Stimulated activated CD4-positive, alpha-beta T cell treated with anti-CD3 and anti-CD28 coated beads, Interleukin-1b, Interleukin-23, amount 100 ng/mL, for 4 hours (primary cell): Measurements from ENCODE around the gene ADAM8.
A peak's percentile ranks its signal among the peaks of the same experiment; 100 is the strongest.
"Not testable (repeated sequence)": the region's sequence is repeated elsewhere in the genome, so short reads cannot be mapped to it uniquely, and the experiment has no call there.

Experiments used
- DNase-seq, 2 donors: peaks; one replicate each; pipeline ENCODE4 v3.0.0-alpha.2; 2020; ENCODE audit warnings: low read depth in 2 of 2

Gene ADAM8

GRCh38 chr10:133276435-133277201 lies at the start of gene ADAM8:
TSS of gene ADAM8 (minus strand) at chr10:133276868. CDS start at chr10:133276817, 51 bp downstream.
- DNase-seq: peak; percentile 54 to 71

- no peak for DNase-seq
Observed at GRCh38 chr10:133326223-133326551, 49.5 kb upstream of the ADAM8 start.

- DNase-seq: no peak
Observed at GRCh38 chr10:133325440-133326222, 49.0 kb upstream of the ADAM8 start.

GRCh38 chr10:133324857-133325260 lies 48.2 kb upstream of the ADAM8 start:
- DNase-seq: no peak

GRCh38 chr10:133324198-133324792 lies 47.6 kb upstream of the ADAM8 start:
- peak; percentile 41 to 45 for DNase-seq

- DNase-seq: not testable (repeated sequence)
Observed at GRCh38 chr10:133322064-133322709, 45.5 kb upstream of the ADAM8 start.

GRCh38 chr10:133320852-133321422 lies 44.3 kb upstream of the ADAM8 start:
- DNase-seq: not testable (repeated sequence)

GRCh38 chr10:133318494-133319127 lies 41.9 kb upstream of the ADAM8 start:
- peak; percentile 36 to 60 for DNase-seq

- DNase-seq: no peak
Observed at GRCh38 chr10:133316732-133317131, 40.1 kb upstream of the ADAM8 start.

GRCh38 chr10:133316266-133316665 lies 39.6 kb upstream of the ADAM8 start:
- no peak for DNase-seq

GRCh38 chr10:133315847-133316246 lies 39.2 kb upstream of the ADAM8 start:
- DNase-seq: no peak

GRCh38 chr10:133314911-133315310 lies 38.2 kb upstream of the ADAM8 start:
- DNase-seq: no peak

GRCh38 chr10:133313192-133313591 lies 36.5 kb upstream of the ADAM8 start:
- DNase-seq: no peak

GRCh38 chr10:133312769-133313145 lies 36.1 kb upstream of the ADAM8 start:
- DNase-seq: no peak

GRCh38 chr10:133312016-133312768 lies 35.5 kb upstream of the ADAM8 start:
- no peak for DNase-seq

GRCh38 chr10:133311570-133311969 lies 34.9 kb upstream of the ADAM8 start:
- DNase-seq: no peak

GRCh38 chr10:133310789-133311188 lies 34.1 kb upstream of the ADAM8 start:
- no peak for DNase-seq

GRCh38 chr10:133310399-133310755 lies 33.7 kb upstream of the ADAM8 start:
- no peak for DNase-seq

GRCh38 chr10:133309720-133310398 lies 33.2 kb upstream of the ADAM8 start:
- DNase-seq: no peak

- DNase-seq: peak; percentile 94 to 95
Observed at GRCh38 chr10:133309100-133309719, 32.5 kb upstream of the ADAM8 start.
